Lung microvascular endothelial cell (primary cell): ENCODE data around the gene SYCE3. TPM values are rescaled to one million over a fixed set of nuclear protein-coding genes. Genes with fewer than 3 reads are reported as not detected.

Experiments used
- DNase-seq, 2 donors: peaks; one replicate each; pipeline versions ENCODE4 v3.0.0 to v3.0.0-alpha.2; 2010; ENCODE audit warnings: low read depth in 2 of 2
- total RNA-seq: library from RNA; depleted of rRNA; stranded (reverse); fragments of >200 nt; gene quantifications from 2 replicates; pipeline ENCODE4 v1.2.1, GENCODE V29; 2014

Gene SYCE3
- total RNA-seq, 1 donor from 2014 or later = not detected

DNA sequence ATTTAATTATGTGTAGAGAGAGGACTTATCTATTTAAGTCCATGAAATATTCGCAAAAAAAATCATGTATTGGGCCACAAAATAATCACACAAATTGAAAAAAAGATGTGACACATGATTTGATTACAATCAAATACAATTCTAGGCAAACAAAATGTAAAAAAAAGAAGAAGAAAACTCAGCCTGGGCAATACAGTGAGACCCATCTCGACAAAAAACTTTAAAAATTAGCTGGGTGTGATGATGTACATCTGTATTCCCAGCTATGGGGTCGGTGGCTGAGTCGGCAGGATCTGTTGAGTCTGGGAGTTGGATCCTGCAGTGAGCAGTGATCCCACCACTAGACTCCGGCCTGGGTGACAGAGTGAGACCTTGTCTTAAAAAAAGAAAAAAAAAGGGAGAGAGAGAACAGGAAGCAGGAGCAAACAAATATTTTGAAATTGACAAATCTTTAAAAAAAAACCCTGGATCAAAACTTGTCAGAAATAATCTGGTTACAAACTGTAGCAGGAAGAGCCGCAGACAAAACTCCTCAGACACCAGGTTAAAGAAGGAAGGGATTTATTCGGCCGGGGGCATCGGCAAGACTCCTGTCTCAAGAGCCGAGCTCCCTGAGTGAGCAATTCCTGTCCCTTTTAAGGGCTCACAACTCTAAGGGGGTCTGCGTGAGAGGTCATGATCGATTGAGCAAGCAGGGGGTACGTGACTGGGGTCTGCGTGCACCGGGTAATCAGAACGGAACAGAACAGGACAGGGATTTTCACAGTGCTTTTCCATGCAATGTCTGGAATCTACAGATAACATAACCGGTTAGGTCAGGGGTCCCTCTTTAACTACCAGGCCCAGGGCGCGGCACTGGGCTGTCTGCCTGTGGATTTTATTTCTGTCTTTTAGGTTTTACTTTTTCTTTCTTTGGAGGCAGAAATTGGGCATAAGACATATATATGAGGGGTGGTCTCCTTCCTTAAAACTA, 29.6 kb downstream of the SYCE3 start:
- no peak for DNase-seq

DNA sequence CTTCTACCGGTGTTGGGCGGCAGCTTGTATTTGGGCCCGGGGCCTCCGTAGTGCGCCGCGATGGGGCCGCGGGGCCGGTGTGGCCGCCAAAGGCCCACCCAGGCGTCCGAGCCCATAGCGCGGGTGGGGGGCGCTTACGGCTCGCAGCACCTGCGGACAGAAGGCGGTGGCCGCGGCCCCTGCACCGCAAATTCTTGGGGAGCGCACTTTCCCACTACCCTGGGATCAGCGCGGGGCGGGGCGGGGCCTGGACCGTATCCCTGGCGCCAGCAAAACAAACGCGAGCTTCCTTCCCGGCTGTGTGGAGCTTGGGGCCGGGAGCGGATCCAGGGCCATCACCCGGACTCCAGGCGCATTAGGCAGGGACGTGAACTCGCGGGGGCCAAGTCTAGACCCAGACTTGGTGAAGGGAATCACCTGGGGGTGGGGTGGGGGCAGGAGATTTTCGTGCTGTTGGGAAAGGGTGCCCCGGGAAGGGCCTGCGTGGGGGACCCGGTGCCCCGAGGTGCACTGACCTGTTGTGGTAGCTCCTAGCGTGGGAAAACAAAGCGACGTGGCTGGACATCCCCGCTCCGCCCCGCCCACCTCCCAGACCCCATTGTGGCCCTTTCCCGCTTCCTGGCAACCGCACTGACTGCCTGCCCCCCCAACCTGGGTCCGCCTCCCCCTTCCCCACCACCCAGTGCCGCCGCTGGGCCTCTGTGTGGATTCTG, 30.6 kb downstream of the SYCE3 start:
- peak; percentile 77 to 91 for DNase-seq

DNA sequence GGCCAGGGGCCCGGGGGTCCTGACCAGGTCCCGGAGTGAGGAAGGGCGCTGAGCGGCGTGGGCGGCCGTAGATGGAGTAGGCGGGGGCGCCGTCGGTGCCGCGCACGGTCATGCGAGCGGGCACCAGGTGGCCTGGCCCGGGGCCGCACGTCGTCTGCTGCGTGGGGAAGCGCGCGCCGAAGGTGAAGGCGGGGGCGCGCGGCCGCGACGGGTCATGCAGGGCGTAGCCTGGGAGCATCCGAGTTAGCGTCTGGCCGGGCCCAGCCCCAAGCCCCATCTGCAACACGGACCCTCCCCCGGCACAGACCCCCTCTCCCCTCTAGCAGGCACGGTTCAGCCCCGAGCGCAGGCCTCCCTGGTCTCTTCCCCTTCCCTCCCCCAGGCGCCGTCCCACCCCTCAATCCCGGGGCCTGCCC, 31.2 kb downstream of the SYCE3 start:
- peak in 1 of 2 donors; percentile 58 for DNase-seq

DNA sequence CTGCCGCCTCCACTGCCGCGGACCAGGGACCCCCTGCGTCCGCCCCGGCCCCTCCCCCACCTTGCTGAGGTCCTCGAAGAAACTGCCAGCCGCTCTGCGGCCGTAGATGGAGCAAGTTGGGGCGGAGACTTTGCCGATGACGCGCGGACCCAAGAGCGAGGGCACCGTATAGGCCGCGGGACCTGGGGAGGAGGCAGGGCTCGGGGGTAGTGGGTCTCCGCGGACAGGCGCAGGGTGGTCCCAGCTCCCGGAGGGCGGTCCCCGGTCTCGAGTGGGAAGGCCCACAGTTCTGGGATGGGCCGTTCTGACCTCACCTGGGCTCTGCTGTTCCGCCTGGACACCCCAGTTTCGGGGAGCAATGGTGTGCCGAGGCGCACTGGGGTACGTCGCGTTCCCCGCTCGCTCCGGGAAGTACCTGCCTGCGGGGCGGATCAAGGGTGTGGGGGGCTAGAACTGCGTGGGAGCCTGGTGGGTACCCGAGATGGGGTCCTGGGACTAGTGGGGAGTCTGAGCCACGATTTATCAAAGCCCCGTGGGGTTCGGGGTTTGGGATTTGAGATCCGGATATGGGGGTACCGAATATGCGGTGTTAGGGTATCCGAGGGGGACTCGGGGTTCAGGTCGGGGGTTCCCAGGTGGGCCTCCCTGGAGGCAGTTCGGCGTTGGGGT, 31.7 kb downstream of the SYCE3 start:
- DNase-seq = peak; percentile 57 to 78

DNA sequence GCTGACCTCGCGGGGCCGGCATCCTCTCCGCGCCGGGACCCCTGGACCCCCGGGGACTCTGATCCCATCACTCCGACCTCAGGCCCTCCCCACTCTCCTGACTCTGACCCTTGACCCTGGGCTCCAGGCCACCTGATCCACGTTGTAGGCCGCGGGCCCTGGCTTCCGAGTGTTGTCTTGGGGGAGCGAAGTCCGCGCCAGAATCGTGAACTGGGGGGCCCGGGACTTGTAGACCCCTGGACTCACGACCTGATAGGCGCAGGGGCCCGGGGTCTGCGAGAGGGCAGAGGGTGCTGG, 32.2 kb downstream of the SYCE3 start:
- no peak for DNase-seq

DNA sequence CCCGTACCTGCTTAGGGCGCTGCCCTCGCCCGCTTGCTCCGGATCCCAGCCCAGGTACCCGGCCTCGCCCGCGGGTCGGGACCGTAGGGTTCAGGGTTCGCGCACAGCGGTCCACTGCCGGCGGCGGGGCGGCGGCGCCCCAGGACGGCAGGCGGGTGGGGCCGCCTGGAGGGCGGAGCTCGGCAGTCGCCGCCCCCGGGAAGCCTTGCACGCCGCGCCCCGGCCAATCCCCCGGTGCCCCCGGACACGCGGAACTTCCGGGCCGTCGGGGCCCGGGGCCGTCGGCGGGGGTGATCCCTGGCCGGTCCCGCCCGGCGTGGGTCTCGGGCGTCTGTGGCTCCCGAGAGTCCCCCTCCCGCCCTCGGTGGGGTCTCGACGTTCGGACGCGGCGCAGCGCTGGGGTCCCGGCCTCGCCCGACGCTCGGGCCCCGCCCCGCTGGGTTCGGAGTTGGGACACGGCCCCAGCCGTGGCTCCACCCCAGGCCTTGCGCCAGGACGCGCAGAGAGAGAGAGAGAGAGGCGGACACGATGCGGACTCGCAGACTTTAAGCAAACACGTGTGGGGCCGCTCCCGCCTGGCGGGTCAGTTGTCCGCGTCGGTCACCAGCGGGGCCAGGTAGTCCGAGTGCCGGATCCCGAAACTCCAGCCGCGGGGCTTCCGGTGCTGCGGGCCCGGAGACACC, 32.7 kb downstream of the SYCE3 start, which contains the start of gene TYMP:
TSS of gene TYMP (minus strand) at position 116 of the 683 bp plus-strand sequence. CDS start 303 bp downstream, outside the sequence.
- peak; percentile 66 to 70 for DNase-seq

DNA sequence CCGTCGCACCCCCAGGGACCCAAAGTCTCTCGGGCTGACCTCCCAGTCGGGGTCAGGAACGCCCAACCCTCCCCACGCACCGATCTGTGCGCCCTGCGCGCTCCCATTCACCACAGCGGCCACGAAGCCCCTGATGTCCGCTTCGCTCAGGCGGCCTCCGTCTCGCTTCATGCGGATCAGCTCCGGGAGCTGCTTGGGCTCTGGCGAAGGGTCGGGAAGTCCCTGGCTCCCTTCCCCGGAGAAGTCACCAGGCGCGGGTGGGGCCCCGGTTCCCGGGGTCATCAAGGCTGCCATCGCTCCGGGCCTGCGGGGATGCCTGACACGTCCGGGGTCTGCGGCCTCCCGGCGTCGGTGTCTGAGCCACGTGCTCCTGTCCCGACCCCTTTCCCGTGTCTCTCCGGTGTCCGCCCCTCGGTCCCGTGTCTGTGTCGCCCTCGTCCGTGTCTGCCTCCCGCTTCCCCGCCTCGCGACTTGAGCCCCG, 33.3 kb downstream of the SYCE3 start:
- DNase-seq = no peak

DNA sequence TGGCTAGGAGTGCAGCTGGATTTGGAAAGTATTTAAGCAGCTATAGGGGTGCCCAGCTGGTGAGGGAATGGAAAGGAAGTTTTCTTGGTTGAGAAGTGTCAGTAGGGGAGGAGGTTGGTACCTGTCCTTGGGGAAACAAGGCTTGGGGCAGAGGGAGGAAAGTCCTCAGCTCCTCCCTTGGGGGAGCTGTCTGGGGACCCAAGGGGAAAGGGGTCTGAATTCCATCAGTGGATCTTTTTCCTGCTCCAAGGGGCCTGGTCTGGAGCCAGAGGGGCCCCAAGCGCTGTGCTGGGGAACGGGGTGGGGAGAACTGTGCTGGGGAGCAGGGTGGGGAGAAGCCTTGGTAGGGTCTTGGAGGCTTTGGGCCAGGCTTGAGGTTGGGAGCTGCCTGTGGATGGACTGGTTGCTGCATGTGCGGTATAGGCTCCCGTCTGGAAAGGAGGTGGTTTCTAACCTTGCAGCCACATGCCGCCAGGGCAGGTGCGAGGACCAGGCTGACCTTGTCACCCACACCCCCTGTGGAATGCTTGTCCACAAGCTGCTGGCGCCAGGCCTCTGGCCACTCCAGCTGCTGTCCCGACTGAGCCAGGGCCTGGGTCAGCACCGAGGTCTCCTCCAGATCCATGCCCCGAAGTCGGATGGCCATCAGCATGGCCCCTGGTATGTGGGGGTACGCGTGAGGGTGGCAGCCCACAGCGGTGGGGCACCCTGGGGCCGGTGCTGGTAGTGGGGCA, 33.9 kb downstream of the SYCE3 start:
- DNase-seq = no peak

DNA sequence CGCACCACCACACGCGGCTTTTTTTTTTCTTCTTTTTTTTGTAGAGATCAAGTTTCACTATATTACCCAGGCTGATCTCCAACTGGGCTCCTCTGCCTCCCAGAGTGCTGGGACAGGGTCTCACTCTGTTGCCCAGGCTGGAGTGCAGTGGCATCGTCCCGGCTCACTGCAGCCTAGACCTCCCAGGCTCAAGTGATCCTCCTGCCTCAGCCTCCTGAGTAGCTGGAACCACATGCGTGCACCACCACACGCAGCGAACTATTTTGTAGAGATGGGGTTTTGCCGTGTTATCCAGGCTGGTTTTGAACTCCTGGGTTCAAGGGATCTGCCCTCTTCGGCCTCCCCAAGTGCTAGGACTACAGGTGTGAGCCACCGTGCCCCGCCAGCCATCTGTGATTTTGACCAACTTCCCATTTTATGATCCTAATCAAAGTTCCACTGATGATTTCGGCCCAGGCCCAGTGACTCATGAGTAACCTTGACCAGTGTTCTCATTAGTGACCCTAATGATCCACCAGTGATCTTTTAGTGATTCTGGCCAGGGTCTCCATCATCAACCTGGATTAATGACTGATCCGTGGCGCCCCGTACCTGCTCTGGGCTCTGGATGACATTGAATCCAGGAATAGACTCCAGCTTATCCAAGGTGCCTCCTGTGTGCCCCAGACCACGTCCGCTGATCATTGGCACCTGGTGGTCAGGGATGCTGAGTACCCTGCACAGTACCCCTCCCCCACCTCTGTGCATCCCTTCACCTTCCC, 34.6 kb downstream of the SYCE3 start:
- DNase-seq = no peak

DNA sequence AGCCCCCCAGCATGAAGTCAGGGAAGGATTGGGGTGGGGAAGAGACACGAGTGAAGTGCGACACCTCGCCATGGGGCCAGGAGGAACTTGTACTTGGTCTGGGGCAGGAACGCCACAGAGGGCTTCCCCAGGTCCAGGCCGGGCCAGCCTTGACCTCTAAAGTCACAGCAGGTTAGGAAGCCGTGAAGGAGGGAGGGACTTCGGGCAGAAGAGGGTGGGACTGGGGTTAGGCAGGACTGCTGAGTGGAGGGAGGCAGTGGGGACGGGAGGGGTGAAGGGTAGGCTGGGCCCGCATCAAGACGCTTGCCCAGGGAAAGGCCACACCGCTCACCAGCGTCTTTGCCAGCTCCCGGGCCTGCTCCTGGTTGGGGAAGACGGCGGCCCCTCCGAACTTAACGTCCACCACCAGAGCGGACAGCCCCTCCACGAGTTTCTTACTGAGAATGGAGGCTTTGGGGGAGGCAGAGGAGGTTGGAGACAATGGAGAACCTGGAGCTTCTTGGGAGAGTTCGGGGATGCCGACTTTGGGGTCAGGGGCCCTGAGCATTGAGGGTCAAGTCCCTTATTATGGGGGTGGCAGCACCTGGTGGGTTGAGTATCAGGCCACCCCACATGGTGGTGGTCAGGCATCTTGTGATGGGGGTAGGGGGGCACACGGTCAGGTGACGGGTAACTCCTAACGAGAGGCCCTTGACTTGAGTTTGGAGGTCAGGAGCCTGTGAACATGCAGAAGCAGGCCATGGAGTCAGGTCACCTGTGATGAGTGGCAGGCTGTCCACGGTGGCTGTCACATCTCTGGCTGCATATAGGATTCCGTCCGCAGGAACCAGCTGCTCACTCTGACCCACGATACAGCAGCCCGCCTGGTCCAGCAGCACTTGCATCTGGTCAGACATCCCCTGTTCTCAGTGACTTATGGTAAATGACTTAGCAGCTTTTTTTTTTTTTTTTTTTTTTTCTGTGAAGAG, 35.6 kb downstream of the SYCE3 start:
- no peak for DNase-seq

DNA sequence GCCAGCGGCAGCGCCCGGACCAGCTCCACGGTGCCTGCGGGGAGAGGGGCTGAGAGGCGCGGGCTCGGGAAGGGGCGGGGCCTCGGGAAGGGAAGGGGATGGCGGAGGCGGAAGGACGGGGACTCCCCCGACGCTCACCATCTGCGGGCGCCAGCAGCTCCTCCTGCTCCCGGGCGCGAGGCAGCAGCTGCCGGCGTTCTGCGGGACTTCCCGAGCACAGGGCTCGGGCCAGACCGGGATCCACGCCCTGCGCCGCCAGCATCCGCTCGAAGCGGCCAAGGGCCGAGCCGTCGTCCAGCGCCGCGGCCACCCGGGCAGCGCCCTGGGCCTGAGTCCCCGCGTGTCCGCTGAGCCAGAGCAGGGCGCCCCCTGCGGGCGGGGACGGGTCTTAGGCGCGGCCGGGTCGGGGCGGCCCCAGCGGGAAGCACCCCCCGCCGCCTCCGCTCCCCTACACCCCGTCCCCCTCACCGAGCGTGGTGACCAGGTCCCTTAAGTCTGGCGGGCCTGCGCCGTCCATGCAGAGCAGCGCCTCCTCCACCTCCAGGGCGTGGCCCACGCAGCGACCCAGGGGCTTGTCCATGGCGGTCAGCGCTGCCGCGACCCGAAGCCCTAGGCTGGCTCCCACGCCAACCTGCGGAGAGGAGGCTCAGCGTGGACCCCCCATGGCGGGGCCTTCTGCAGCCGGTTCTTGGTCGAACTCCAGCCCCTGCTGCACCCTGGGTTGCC, 36.4 kb downstream of the SYCE3 start:
- peak; percentile 81 to 85 for DNase-seq

DNA sequence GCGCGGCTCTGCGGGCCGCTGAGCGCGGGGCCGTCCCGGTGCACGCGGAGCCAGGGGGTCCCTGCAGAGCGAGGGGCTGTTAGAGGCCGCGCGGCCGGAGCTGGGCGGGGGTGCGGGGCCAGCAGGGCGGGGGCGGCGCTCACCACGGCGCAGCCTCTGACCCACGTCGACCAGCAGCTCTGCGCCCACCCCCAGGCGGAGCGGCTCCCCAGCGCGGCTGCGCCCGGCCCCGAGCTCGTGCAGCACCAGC, 36.9 kb downstream of the SYCE3 start:
- DNase-seq = no peak

DNA sequence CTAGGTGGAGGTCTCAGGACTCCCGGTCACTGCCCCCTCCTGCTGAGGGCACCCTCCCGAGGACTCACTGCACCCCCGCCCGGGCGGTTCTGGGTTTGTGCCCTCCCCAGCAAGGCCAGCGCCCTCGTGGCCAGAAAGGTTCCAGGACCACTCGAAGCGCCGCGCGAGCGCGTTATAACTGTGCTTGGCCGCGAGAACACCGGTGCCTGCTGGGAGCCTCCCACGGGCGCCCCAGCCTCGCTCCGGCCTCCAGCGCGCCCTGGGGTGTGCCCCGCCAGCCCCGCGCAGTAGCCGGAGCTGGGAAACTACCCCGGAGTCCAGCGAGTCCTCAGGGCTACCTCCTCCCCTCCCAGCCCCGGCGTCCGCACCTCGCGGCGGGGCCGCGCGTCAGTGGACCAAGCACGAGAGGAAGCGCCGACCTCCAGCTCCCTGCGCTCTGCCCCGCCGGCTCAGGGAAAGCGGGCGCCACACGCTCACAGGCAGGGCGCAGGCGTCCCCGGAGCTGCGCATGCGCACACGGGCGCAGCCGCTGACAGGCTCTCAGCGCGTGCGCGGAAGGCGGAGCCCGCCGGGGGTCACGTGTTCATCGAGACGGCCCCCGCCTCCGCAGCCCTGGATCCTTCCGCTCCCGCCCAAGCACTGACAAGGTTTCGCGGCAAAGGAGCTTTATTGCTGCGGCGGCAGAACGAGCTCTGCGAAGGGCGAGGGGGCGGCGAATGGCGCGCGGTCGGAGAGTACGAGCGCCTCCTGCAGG, 37.4 kb downstream of the SYCE3 start, which contains the start of gene SCO2:
TSS of gene SCO2 (minus strand) at position 495 of the 754 bp plus-strand sequence. CDS start 1,187 bp downstream, outside the sequence.
- DNase-seq = peak; percentile 98 to 99

DNA sequence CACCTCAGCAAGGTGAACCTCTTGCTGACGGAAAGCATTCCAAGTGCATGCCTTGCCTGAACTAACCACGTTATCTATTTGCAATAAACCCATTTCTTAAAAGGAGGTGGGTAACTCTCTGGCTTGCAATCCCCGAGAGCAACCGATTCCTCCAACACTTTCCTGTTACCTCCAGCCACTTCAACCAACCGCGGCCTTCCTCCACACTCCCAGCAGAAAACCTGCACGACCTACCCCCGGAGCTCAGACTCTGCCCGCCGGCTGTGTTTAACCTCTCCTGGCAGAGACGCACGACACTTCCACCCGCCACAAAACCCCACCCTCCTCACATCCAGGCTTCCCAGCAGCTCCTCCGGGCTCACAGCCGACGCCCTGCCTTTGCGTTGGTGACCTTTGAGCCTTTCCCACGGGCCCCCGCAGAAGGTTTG, 38.0 kb downstream of the SYCE3 start:
- DNase-seq = peak in 1 of 2 donors; percentile 35

DNA sequence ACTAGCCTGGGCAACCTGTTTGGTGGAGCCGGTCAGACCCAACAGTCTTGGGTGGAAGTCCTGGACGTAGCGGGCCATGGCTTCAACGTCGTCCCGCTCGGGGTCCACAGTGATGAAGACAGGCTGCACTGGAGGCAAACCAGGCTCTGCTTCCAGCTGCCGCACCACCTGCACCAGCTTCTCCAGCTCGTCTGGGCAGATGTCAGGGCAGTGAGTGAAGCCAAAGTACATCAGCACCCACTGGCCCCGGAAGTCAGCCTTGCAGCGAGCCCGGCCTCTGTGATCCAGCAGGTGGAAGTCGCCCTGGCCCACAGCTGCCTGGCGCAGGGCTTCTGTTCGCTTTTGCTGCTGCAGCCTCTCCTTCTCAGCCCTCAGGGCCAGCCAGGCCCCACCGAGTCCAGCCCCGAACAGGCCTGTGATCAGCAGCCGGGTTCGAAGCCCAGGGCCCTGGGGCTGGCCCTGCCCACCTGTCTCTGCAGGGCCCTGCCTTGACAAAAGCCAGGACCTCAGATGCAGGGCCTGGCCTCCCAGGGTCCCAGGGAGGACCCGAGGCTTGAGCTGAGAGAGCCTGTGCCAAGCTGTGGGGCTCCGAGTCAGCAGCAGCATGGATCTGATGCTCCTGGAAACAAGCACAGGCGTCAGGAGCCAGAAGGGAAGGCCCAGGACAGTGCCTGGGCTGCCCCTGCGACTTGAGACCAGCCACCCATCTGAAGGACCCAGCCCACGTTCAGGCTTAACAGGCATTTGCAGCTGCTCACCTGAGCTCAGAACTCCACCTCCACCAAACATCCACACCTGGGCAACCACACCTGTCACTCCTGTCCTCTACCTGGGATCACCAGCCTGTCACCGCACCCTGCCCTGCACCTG, 38.7 kb downstream of the SYCE3 start:
- no peak for DNase-seq

DNA sequence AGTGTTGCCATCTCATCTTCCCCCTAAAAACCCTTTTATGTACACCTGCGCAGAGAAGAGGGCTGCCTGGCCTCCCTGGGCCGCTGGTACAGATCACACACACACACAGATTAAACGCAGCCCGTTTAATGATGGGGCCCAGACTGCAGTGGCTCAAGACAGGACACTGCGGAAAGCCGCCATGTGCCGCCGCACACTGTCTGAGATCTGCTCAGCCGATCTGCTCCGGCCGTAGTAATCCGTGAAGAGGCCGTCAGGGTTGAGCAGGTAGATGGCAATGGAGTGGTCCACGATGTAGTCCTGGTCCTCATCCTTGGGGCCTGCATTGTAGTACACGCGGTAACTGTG, 39.3 kb downstream of the SYCE3 start:
- DNase-seq = no peak
